ENCODE data around the gene ANGPTL8. TPM values are rescaled to one million over a fixed set of nuclear protein-coding genes. Genes with fewer than 3 reads are reported as not detected.

The ANGPTL8 gene
- total and polyA plus RNA-seq, 2 of the 13 experiments (the other 11 are each of a cell fraction or from before 2014, with no cell fraction given): 27.3 to 243 TPM

- TF ChIP-seq SALL2 (CRISPR knock-in tag; IDR thresholded peaks at IDR 0.05) (no peak), CBX5 (CRISPR knock-in tag; IDR thresholded peaks at IDR 0.05; ENCODE audit: borderline replicate concordance) (no peak), SSRP1 (CRISPR knock-in tag; IDR thresholded peaks at IDR 0.05) (no peak), AHR (CRISPR knock-in tag; IDR thresholded peaks at IDR 0.05) (no peak), CHCHD3 (CRISPR knock-in tag; IDR thresholded peaks at IDR 0.05) (no peak), SOX5 (CRISPR knock-in tag; IDR thresholded peaks at IDR 0.05; ENCODE audit: borderline replicate concordance) (peak; percentile 42; the same call in 1 of the 2 replicates), ZNF614 (CRISPR knock-in tag; IDR thresholded peaks at IDR 0.05; ENCODE audit: borderline replicate concordance) (no peak), EEA1 (CRISPR knock-in tag; IDR thresholded peaks at IDR 0.05; ENCODE audit: borderline replicate concordance) (0 out of 2 replicates have a peak, but pooled peaks have one; percentile 41), MAX (IDR thresholded peaks at IDR 0.05) (peak; percentile 89), MYC (CRISPR knock-in tag; IDR thresholded peaks at IDR 0.05; ENCODE audit: borderline replicate concordance) (peak; percentile 58; the same call in 1 of the 2 replicates), GATAD2A (CRISPR knock-in tag; IDR thresholded peaks at IDR 0.05) (peak; percentile 31; the same call in 1 of the 2 replicates), MNT (IDR thresholded peaks at IDR 0.05) (peak; percentile 87), NFIC (IDR thresholded peaks at IDR 0.05; ENCODE audit: low read length) (no peak), HINFP (CRISPR knock-in tag; IDR thresholded peaks at IDR 0.05; ENCODE audit: low read depth) (no peak), ZFY (CRISPR knock-in tag; IDR thresholded peaks at IDR 0.05) (peak; percentile 23; the same call in 1 of the 2 replicates), SRSF1 (optimal IDR thresholded peaks at IDR 0.05; ENCODE audit: low read depth, low read length) (no peak), HDAC1 (CRISPR knock-in tag; IDR thresholded peaks at IDR 0.05) (no peak; the same call in 1 of the 2 replicates), SP4 (CRISPR knock-in tag; IDR thresholded peaks at IDR 0.05) (no peak), HNRNPUL1 (IDR thresholded peaks at IDR 0.05; ENCODE audit: low read depth, low read length) (no peak), ZNF30 (CRISPR knock-in tag; IDR thresholded peaks at IDR 0.05) (no peak), ZMAT5 (CRISPR knock-in tag; IDR thresholded peaks at IDR 0.05; ENCODE audit: borderline replicate concordance, low read depth) (no peak), AKNA (CRISPR knock-in tag; IDR thresholded peaks at IDR 0.05; ENCODE audit: borderline replicate concordance) (no peak), PITX1 (CRISPR knock-in tag; IDR thresholded peaks at IDR 0.05) (peak; percentile 65; the same call in 1 of the 2 replicates)
Observed at GRCh38 chr19:11264452-11265176, 25.2 kb downstream of the ANGPTL8 start (continued).

All from HepG2 (cell line).